GM19238 (cell line): ENCODE data around the gene CCDC136.

ENCODE experiments used
- DNase-seq: peaks from one replicate; pipeline ENCODE4 v3.0.0; 2011; ENCODE audit warnings: low spot score; ENCODE audit not compliant: insufficient read length

Gene CCDC136

GRCh38 chr7:128777156-128778123 lies 14.3 kb upstream of the CCDC136 start:
- no peak for DNase-seq

DNA sequence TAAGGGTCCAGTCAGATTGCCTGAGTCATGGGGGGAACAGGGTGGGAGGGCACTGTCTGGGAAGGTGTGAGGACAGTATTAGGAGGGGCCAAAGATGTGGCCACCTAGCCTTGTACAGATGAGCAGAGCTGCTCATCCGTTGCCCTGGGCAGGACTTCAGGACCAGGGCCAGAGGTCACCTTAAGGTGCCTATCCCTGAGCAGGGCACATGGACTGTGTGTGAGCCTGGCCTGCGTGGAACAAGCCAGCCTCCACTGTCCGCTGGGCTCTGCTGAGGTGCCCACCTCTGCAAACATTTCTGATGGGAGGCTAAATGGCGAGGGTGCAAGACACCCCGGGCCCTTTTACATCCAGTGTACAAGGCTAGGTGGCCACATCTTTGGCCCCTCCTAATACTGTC lies 12.8 kb upstream of the CCDC136 start:
- DNase-seq, result no peak

DNA sequence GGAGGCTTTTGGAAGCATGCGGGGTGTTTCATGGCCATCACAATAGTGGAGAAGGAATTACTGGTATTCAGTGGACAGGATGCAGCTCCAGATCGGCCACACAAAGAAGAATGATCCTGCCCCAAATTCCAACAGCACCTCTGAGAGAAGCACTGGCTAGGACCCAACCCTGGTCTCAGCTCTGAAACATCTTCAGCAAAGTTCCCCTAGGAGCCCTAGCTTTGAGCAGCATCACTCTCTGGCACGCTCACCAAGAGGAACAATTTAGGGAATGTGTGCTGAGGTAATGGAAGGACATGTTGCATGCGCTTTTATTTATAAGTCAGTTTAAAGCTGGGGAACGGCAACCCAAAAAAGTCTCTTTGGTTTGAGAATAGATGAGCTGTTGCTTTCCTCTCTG lies 10.6 kb upstream of the CCDC136 start:
- DNase-seq, result no peak

DNA sequence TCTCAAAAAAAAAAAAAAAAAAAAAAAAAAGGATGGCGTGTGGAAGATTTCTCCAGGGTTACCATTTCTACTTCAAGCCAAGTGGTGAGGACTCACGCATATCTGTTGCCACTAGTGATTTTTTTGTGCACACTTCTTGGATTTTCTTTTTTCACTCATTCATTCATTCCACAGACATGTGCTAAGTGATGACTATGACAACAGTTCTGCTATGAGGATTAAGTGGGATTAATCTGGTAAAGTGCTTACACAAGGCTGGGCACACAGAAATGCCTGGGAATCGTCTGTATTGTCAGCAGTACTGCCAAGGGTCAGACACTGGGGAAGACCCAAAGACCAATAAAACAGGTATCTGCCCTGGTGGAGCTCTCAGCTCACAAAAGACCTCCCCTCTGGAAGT lies 9.9 kb upstream of the CCDC136 start:
- DNase-seq, result no peak

DNA sequence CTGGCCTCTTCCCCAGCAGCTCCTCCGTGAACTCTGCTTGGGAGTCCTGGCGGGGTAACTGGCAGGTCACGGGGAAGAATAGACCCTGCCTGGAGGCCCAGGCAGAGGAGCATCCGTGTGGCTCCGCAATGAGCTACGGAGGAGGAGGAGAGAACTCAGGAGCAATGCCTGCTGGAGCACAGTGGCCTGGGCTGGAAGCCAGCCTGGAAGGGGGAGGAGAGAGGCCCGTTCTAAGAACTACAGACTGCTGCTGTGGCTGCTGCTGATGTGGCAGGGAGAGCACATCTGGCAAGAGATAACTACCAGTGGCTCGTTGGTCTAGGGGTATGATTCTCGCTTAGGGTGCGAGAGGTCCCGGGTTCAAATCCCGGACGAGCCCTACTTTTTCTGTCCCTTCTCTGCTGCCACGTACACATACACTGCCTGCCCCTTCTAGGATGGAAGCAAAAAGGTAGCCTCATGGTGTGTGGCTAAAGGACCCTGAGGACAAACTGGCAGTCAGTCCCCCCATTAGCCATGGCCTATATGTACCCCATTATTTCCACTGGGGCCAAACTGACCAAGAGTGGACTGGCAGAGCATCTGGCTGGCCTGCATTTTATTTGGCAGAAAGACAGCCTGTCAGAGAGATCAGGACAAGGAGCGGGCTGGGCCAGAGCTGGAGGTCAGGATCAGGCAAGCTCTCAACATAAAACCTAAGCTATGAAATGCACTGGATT lies 8.5 kb upstream of the CCDC136 start:
- no peak for DNase-seq

DNA sequence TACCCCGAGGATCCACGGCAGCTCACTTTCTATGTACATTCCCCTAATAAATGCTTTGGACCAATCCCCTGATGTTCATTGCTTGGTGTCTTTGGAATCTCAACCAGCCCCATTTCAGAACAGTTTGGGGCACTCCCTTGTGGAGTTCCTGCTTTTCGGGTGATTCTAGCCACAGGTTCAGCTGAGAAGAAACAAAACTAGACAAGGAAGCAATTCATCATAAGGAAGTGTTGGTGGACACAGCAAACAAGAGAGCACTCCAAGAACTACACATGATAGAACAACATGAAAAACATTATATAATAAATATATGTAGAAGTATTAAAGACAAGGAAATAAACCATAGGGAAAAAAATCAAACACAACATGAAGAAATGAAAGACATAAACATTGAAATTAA lies 6.0 kb upstream of the CCDC136 start:
- no peak for DNase-seq

- DNase-seq, result no peak
Measured at GRCh38 chr7:128788446-128789412, 3.0 kb upstream of the CCDC136 start.

- DNase-seq, result no peak
Measured at GRCh38 chr7:128790315-128791041, 1.3 kb upstream of the CCDC136 start.

GRCh38 chr7:128791972-128792327 lies 182 bp downstream of the CCDC136 start:
- no peak for DNase-seq

DNA sequence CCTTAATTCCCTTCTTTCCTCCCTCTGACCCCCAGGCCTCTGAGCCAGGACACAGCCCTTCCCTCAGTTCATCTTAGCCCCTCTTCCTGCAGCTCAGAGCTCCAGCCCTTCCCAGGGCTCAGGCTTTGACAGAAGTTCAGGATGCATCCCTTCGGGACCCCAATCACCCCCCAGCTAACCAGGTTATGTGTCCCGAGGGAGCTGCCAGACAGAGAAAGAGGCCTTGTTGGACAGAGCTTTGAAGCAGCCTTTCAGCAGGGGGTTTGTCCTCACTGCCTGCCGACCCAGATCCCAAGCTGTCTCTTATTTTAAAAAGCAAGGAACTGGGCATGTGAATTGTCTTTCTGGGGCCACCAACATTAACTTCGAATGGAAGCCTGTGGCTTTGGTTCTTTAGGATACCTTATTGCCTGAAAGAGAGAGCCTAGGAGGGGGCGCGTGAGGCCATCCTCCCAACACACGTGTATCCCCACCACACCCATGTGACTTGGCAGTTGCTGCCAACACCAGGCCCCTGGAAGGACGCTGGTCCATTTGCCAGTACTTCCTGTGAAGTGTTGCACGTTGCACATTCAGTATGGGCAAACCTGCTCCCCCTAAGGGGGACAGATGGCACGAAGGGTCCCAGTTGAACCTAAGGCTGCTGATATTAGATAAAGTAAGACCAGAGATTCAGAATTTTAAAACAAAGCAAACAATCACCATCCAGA lies 858 bp downstream of the CCDC136 start:
- DNase-seq, result no peak

GRCh38 chr7:128793181-128793547 lies 1.4 kb downstream of the CCDC136 start:
- DNase-seq, result no peak

DNA sequence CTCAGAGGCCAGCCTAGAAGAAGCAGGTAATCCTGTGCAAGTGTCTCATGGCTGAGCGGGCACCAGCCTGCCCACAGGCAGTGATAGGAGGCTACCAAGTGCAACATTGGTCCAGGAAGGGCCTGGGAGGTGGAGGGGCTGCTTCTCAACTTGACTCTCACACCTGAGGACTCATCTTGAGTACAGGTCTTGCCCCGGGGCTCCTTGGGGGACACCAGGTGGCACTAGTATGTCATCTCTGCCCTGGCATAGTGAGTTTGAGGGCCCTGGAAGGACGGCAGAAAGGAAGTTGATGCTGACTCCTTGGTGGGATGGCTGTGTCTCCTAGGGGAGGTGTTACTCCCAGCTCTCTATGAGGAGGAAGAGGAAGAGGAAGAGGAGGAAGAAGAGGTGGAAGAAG lies 2.3 kb downstream of the CCDC136 start:
- no peak for DNase-seq

DNA sequence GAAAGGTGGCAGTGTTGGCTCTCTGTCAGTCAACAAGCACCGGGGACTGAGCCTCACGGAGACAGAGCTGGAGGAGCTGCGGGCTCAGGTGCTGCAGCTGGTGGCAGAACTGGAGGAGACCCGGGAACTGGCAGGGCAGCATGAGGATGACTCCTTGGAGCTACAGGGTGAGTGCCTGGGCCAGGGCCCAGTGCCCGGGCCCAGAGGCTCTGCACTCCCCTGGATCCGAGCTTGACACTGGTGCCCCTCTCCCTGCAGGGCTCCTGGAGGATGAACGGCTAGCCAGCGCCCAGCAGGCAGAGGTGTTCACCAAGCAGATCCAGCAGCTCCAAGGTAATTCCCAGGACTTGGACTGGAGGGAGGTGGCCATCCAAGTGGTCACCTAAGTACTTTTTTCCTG lies 2.7 kb downstream of the CCDC136 start:
- DNase-seq, result no peak

DNA sequence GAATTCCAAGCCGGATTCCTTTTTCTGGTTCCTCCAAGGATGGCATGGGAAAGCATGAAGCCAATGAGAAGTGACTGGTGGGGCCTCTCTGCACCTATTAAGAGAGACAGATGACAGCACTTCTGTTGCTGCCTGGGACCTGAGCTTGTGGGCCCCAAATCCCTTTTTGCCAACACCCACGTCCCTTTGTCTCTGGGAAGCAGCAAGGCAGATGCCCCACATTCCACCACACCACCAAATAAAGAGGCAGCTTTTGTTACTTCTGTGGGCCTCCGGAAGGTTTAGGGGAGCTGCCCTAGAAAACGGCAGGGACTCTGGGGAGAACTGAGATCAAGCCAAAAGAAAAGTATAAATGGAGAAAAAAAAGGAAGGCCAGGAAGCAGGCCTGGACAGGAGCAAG lies 3.4 kb downstream of the CCDC136 start:
- no peak for DNase-seq

DNA sequence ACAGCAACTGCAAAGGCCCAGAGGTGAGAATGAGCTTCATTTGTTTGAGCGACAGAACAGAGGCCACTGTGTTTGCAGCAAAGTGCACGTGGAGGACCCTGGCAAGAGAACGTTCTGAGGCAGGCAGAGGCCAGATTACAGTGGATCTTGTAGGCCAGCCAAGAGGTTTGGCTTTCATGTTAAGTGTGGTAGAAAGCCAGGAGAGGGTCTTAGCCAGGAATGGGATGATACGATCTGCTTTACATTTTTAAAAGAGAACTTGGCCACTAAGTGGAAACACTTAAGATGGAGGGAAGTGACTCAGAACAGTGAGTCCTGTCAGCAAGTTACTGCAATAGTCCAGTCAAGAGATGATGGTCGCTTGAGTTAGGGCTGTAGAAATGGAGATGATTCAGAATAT lies 4.6 kb downstream of the CCDC136 start:
- no peak for DNase-seq

GRCh38 chr7:128799451-128799850 lies 7.7 kb downstream of the CCDC136 start:
- no peak for DNase-seq

GRCh38 chr7:128800567-128800966 lies 8.8 kb downstream of the CCDC136 start:
- no peak for DNase-seq

GRCh38 chr7:128801003-128801402 lies 9.2 kb downstream of the CCDC136 start:
- no peak for DNase-seq

DNA sequence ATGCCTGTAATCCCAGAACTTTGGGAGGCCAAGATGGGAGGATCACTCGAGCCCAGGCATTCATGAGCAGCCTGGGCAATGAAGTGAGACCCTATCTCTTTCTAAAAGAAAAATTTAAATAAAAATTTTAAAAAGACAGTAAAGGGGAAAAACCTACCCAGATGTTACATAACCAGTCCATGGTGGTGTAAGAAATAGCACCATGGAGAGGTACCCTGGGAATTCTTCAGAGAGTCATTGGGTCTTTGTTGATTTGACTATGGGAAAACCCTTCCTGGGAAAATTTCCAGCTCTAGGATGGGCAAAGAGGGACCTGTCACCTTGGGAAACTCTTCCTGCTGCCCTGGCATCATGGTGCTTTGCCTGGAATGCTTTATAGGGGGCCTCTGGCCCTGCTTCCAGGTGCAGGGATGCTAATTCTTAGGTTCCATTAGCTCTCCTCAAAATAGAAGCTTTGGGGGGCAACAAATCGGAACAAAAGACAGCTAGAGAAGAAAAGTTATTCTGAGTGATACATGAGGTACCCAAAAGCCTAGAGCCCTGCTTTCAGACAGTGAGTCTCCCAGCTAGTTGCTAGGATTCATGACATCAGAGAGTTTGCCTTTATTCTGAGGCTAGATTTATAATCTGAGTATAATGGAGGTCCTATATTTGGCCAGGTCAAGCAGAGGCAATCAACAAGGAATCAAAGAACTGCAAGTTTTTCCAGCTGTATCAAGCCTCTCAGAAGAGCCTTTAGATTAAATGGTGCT lies 10.1 kb downstream of the CCDC136 start:
- no peak for DNase-seq

GRCh38 chr7:128804484-128804883 lies 12.7 kb downstream of the CCDC136 start:
- DNase-seq, result no peak
